ENCODE measurements around the gene FAM53B. TPM values are rescaled to one million over a fixed set of nuclear protein-coding genes. Genes with fewer than 3 reads are reported as not detected.

The FAM53B gene
- polyA plus RNA-seq, 1 of the 3 experiments (the other 2 are of a cell fraction), result 5.6 TPM

GRCh38 chr10:124640056-124640455 lies 104.1 kb downstream of the FAM53B start:
- Histone ChIP-seq H3K79me2 (ENCODE audit: insufficient read depth) (no peaks in the 10 kb centered on the region), H3K9me3 (no peaks in the 10 kb centered on the region), H2AFZ (ENCODE audit: low read depth) (no peak overlapping the region), H3K4me3 (ENCODE audit: low read depth in 2 of 2, low read length in 1 of 2) (no peak overlapping the region), H3K27ac (ENCODE audit: low read depth in 2 of 2, low read length in 1 of 2) (no peak overlapping the region), H3F3A (replicated peaks; ENCODE audit: insufficient read depth) (no peaks in the 10 kb centered on the region), H3K27me3 (ENCODE audit: insufficient read depth) (no peaks in the 10 kb centered on the region), H3K36me3 (replicated peaks in 1 of 2; ENCODE audit: control insufficient read depth in 1 of 2, insufficient read depth in 2 of 2, low read length in 1 of 2) (no peaks in the 10 kb centered on the region), H4K20me1 (ENCODE audit: insufficient read depth) (no peaks in the 10 kb centered on the region; the same call in 1 of the 2 replicates), H3K4me1 (ENCODE audit: control insufficient read depth in 1 of 2, insufficient read depth in 2 of 2, low read depth in 1 of 2, low read length in 1 of 2) (peaks cover 0 to 38% of the 10 kb centered on the region in 2 experiments; a peak in 1 of 4 replicates), H3K9ac (no peak overlapping the region), H3K4me2 (no peak overlapping the region), H3K9me2 (no peaks in the 10 kb centered on the region)
- ChIA-PET CTCF (interaction anchor here (1.0 to 1.1 kb wide), 2 partner anchors 21 to 102 kb away, joined by 3 read pairs; no protein-coding TSS in a partner anchor), POLR2A (no interaction called here)
- 100% methylated on average over 2 of the region's 7 CpGs for WGBS (ENCODE audit: low lambda C conversion rate)
- TF ChIP-seq CTCF (IDR thresholded peaks at IDR 0.05) (no peak), USF1 (IDR thresholded peaks at IDR 0.05; ENCODE audit: borderline replicate concordance, low read depth) (no peak), FOXM1 (IDR thresholded peaks at IDR 0.05; ENCODE audit: low read depth) (no peak), JUND (IDR thresholded peaks at IDR 0.05) (no peak), GABPA (IDR thresholded peaks at IDR 0.05; ENCODE audit: low read depth) (no peak), GATA2 (CRISPR knock-in tag; IDR thresholded peaks at IDR 0.05) (no peak), SMC3 (IDR thresholded peaks at IDR 0.05; ENCODE audit: low read depth, low read length) (no peak), NFIC (IDR thresholded peaks at IDR 0.05; ENCODE audit: borderline replicate concordance) (no peak), YY1 (IDR thresholded peaks at IDR 0.05; ENCODE audit: low read depth) (no peak), IRF3 (IDR thresholded peaks at IDR 0.05; ENCODE audit: low read depth, low read length) (no peak), RCOR1 (IDR thresholded peaks at IDR 0.05; ENCODE audit: low read length) (no peak), TCF12 (IDR thresholded peaks at IDR 0.05) (no peak), NRF1 (IDR thresholded peaks at IDR 0.05; ENCODE audit: low read depth, low read length) (no peak), ZBTB33 (IDR thresholded peaks at IDR 0.05; ENCODE audit: borderline replicate concordance, low read depth) (no peak), PBX3 (IDR thresholded peaks at IDR 0.05) (no peak), RAD21 (IDR thresholded peaks at IDR 0.05; ENCODE audit: low read length) (no peak)
- no peak for DNase-seq
